Measurements from ENCODE around the gene MRPL39.

Gene MRPL39

DNA sequence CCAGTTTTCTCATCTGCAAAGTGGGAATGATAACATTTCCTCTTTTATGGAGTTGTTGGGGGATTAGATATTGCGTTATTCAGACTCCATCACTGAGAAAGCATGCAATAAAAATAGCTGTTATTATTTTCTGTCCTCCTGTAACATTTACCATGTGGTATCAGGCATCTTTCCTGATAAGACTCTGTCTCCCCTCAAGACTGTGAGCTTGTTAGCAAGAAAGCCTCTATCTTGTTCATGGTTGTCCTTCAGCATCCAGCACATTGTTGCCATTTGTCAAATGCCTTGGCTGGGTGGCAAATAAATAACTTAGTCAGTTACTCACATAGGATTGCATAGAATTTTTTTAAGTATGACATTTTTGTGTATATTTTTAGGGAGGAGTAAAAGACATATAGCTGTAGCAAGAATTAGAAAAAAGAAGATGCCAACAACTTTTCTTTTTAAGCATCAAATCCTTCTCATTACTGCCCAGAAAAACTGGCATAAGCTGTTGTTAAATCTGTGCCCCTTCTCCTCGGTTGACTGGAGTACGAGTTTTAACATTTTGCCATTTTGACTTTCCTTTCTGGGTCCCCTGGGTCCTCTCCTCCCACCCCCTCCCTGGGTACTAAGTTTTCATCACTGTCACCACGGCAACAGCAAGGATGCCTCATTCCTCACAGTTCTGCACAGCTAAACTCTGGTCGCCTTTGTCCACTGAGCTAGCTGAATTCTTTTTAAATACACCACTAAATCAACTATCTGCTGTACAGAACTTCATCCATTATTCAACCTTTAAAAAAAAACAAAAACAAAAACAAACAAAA, 30.8 kb upstream of the MRPL39 start:
- Histone ChIP-seq H3K4me1 (ENCODE audit: control insufficient read depth, low read depth, low read length) (no peaks in the 10 kb centered on the region), H3K27me3 (ENCODE audit: insufficient read depth, low read length, poor library complexity) (peaks cover 2% of the 10 kb centered on the region), H2BK15ac (replicated peaks; ENCODE audit: low read depth) (no peak overlapping the region), H2BK5ac (ENCODE audit: low read length) (no peak overlapping the region), H3K36me3 (ENCODE audit: control insufficient read depth, insufficient read depth, low read length) (no peaks in the 10 kb centered on the region), H2AK5ac (ENCODE audit: low read length) (no peak overlapping the region), H3K4me3 (ENCODE audit: low read length) (no peak overlapping the region), H2BK120ac (ENCODE audit: low read depth, low read length) (no peak overlapping the region), H3K79me2 (ENCODE audit: control insufficient read depth, insufficient read depth, low read length) (no peaks in the 10 kb centered on the region), H4K8ac (ENCODE audit: low read depth, low read length) (no peak overlapping the region), H3K18ac (ENCODE audit: low read length) (no peak overlapping the region), H3K79me1 (ENCODE audit: low read length) (no peaks in the 10 kb centered on the region), H3K4me2 (ENCODE audit: low read length) (no peak overlapping the region), H4K5ac (ENCODE audit: low read length) (no peak overlapping the region), H3K56ac (ENCODE audit: low read length) (no peak overlapping the region), H3K9ac (ENCODE audit: low read length) (no peak overlapping the region), H3K4ac (ENCODE audit: low read depth, low read length) (no peak overlapping the region), H3K23ac (ENCODE audit: low read length) (no peak overlapping the region), H3K27ac (ENCODE audit: low read depth, low read length) (no peak overlapping the region)
- peak; percentile 10 for DNase-seq
- WGBS (ENCODE audit: extremely low coverage, insufficient coverage, low lambda C conversion rate): no CpG with 5 or more reads among the region's 5 CpGs

DNA sequence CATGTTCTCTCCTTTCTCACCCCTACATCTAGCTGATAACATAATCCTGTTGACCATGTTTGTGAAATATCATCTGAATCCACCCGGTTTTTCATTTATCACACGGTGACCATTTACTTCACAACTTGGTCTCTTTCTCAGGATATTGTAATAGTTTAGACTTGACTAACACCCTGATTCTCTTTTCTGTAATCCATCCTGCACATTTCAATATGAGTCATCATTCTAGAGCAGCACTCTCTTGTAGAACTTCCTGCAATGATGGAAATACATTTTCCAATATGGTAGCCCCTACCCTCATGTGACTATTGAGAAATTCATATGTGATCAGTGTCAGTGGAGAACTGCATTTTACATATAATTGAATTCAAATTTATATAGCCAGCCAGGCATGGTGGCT, 29.4 kb upstream of the MRPL39 start:
- Histone ChIP-seq H2BK15ac (replicated peaks; ENCODE audit: low read depth) (no peak overlapping the region), H2BK120ac (ENCODE audit: low read depth, low read length) (no peak overlapping the region), H3K9ac (ENCODE audit: low read length) (no peak overlapping the region), H3K23ac (ENCODE audit: low read length) (no peak overlapping the region), H3K4me1 (ENCODE audit: control insufficient read depth, low read depth, low read length) (no peaks in the 10 kb centered on the region), H4K5ac (ENCODE audit: low read length) (no peak overlapping the region), H3K36me3 (ENCODE audit: control insufficient read depth, insufficient read depth, low read length) (no peaks in the 10 kb centered on the region), H3K27me3 (ENCODE audit: insufficient read depth, low read length, poor library complexity) (peaks cover 2% of the 10 kb centered on the region), H3K79me2 (ENCODE audit: control insufficient read depth, insufficient read depth, low read length) (no peaks in the 10 kb centered on the region), H2AK5ac (ENCODE audit: low read length) (no peak overlapping the region), H2BK5ac (ENCODE audit: low read length) (no peak overlapping the region), H3K56ac (ENCODE audit: low read length) (no peak overlapping the region), H3K4ac (ENCODE audit: low read depth, low read length) (no peak overlapping the region), H3K4me3 (ENCODE audit: low read length) (no peak overlapping the region), H3K79me1 (ENCODE audit: low read length) (no peaks in the 10 kb centered on the region), H3K4me2 (ENCODE audit: low read length) (no peak overlapping the region), H3K27ac (ENCODE audit: low read depth, low read length) (no peak overlapping the region), H3K18ac (ENCODE audit: low read length) (no peak overlapping the region), H4K8ac (ENCODE audit: low read depth, low read length) (no peak overlapping the region)
- DNase-seq: no peak
- WGBS (ENCODE audit: extremely low coverage, insufficient coverage, low lambda C conversion rate): no CpG with 5 or more reads among the region's 2 CpGs

GRCh38 chr21:25635310-25635709, 28.0 kb upstream of the MRPL39 start:
- no peak overlapping the region for H4K8ac ChIP-seq (ENCODE audit: low read depth, low read length)

DNA sequence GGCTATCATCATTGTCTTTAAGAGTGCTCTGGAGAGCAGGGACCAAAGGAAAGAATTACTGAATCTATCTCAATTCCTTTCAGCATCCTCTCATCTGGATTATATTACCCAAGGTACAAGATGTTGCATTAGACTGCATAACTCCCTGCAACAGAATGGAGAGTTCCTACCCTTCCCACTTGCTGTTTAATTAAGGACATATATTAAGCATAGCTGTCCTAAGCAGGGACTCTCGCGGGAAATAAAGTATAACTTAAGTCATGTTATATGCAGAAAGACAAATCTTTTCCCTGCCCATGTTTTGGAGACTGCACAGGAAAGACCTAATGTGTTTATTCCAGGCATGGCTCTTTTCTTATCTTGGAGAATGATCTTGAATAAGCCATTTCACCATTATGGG, 25.0 kb upstream of the MRPL39 start:
- DNase-seq: no peak
- no peaks in the 10 kb centered on the region for H3K79me2 ChIP-seq (ENCODE audit: control insufficient read depth, insufficient read depth, low read length)
- no peaks in the 10 kb centered on the region for H3K4me1 ChIP-seq (ENCODE audit: control insufficient read depth, low read depth, low read length)
- H3K36me3 ChIP-seq (ENCODE audit: control insufficient read depth, insufficient read depth, low read length): no peaks in the 10 kb centered on the region
- WGBS (ENCODE audit: extremely low coverage, insufficient coverage, low lambda C conversion rate): no CpG with 5 or more reads among the region's 2 CpGs
- H3K4ac ChIP-seq (ENCODE audit: low read depth, low read length): no peak overlapping the region
- no peak overlapping the region for H3K23ac ChIP-seq (ENCODE audit: low read length)
- H3K9ac ChIP-seq (ENCODE audit: low read length): no peak overlapping the region
- no peaks in the 10 kb centered on the region for H3K79me1 ChIP-seq (ENCODE audit: low read length)
- H2BK5ac ChIP-seq (ENCODE audit: low read length): no peak overlapping the region
- H3K56ac ChIP-seq (ENCODE audit: low read length): no peak overlapping the region
- no peak overlapping the region for H2BK120ac ChIP-seq (ENCODE audit: low read depth, low read length)
- no peak overlapping the region for H3K4me2 ChIP-seq (ENCODE audit: low read length)
- H4K8ac ChIP-seq (ENCODE audit: low read depth, low read length): no peak overlapping the region
- H3K18ac ChIP-seq (ENCODE audit: low read length): no peak overlapping the region
- no peak overlapping the region for H3K27ac ChIP-seq (ENCODE audit: low read depth, low read length)
- no peaks in the 10 kb centered on the region for H3K27me3 ChIP-seq (ENCODE audit: insufficient read depth, low read length, poor library complexity)
- no peak overlapping the region for H2AK5ac ChIP-seq (ENCODE audit: low read length)
- H3K4me3 ChIP-seq (ENCODE audit: low read length): no peak overlapping the region
- H4K5ac ChIP-seq (ENCODE audit: low read length): no peak overlapping the region
- no peak overlapping the region for H2BK15ac ChIP-seq (replicated peaks; ENCODE audit: low read depth)

More at GRCh38 chr21:25635310-25635709, 28.0 kb upstream of the MRPL39 start:
- Histone ChIP-seq H3K79me2 (ENCODE audit: control insufficient read depth, insufficient read depth, low read length) (no peaks in the 10 kb centered on the region), H3K27me3 (ENCODE audit: insufficient read depth, low read length, poor library complexity) (peaks cover 2% of the 10 kb centered on the region), H3K4me2 (ENCODE audit: low read length) (no peak overlapping the region), H3K23ac (ENCODE audit: low read length) (no peak overlapping the region), H2BK5ac (ENCODE audit: low read length) (no peak overlapping the region), H3K18ac (ENCODE audit: low read length) (no peak overlapping the region), H3K9ac (ENCODE audit: low read length) (no peak overlapping the region), H3K4ac (ENCODE audit: low read depth, low read length) (no peak overlapping the region), H3K56ac (ENCODE audit: low read length) (no peak overlapping the region), H3K27ac (ENCODE audit: low read depth, low read length) (no peak overlapping the region), H3K36me3 (ENCODE audit: control insufficient read depth, insufficient read depth, low read length) (no peaks in the 10 kb centered on the region), H3K4me3 (ENCODE audit: low read length) (no peak overlapping the region), H2AK5ac (ENCODE audit: low read length) (no peak overlapping the region), H2BK15ac (replicated peaks; ENCODE audit: low read depth) (no peak overlapping the region), H3K79me1 (ENCODE audit: low read length) (no peaks in the 10 kb centered on the region), H4K5ac (ENCODE audit: low read length) (no peak overlapping the region), H2BK120ac (ENCODE audit: low read depth, low read length) (no peak overlapping the region), H3K4me1 (ENCODE audit: control insufficient read depth, low read depth, low read length) (no peaks in the 10 kb centered on the region)
- DNase-seq: no peak
- WGBS (ENCODE audit: extremely low coverage, insufficient coverage, low lambda C conversion rate): no CpG with 5 or more reads among the region's 8 CpGs

DNA sequence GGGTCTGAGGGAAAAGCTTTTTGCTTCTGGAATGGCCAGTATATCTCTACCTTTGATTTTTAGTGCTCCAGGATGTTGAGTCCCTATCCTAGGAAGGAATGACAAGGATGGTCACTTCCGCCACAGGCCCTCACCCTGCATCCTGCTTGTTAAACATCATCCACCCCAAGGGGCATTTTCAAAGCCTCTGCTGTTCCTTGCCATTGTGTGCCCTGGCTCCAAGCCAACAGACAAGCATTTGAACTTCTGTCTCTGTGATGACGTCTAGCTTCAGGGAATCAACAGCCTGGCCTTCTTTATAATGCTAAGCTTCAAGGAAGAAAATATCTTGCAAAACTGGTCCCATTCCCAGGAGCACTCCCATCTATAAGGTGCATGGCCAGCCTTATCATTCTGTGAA, 19.5 kb upstream of the MRPL39 start:
- no peak overlapping the region for H2BK15ac ChIP-seq (replicated peaks; ENCODE audit: low read depth)
- H2BK120ac ChIP-seq (ENCODE audit: low read depth, low read length): no peak overlapping the region
- H3K27ac ChIP-seq (ENCODE audit: low read depth, low read length): no peak overlapping the region
- H3K4ac ChIP-seq (ENCODE audit: low read depth, low read length): no peak overlapping the region
- no peak overlapping the region for H4K5ac ChIP-seq (ENCODE audit: low read length)
- no peak overlapping the region for H2AK5ac ChIP-seq (ENCODE audit: low read length)
- H4K8ac ChIP-seq (ENCODE audit: low read depth, low read length): no peak overlapping the region
- no peaks in the 10 kb centered on the region for H3K36me3 ChIP-seq (ENCODE audit: control insufficient read depth, insufficient read depth, low read length)
- H3K79me2 ChIP-seq (ENCODE audit: control insufficient read depth, insufficient read depth, low read length): no peaks in the 10 kb centered on the region
- H3K27me3 ChIP-seq (ENCODE audit: insufficient read depth, low read length, poor library complexity): no peaks in the 10 kb centered on the region
- H3K56ac ChIP-seq (ENCODE audit: low read length): no peak overlapping the region
- DNase-seq: no peak
- H3K79me1 ChIP-seq (ENCODE audit: low read length): no peaks in the 10 kb centered on the region
- H3K9ac ChIP-seq (ENCODE audit: low read length): no peak overlapping the region
- H3K4me3 ChIP-seq (ENCODE audit: low read length): no peak overlapping the region
- H3K4me2 ChIP-seq (ENCODE audit: low read length): no peak overlapping the region
- no peak overlapping the region for H3K23ac ChIP-seq (ENCODE audit: low read length)
- no peak overlapping the region for H2BK5ac ChIP-seq (ENCODE audit: low read length)
- WGBS (ENCODE audit: extremely low coverage, insufficient coverage, low lambda C conversion rate): no CpG with 5 or more reads among the region's 2 CpGs
- no peak overlapping the region for H3K18ac ChIP-seq (ENCODE audit: low read length)
- no peaks in the 10 kb centered on the region for H3K4me1 ChIP-seq (ENCODE audit: control insufficient read depth, low read depth, low read length)

Data from mesendoderm (in vitro differentiated cells).